ENCODE data around the gene TNFSF9.

- TF ChIP-seq CTCF (IDR thresholded peaks at IDR 0.05) (no peak), POLR2A (IDR thresholded peaks at IDR 0.05) (no peak)
Observed at GRCh38 chr19:6551091-6551490, 20.3 kb downstream of the TNFSF9 start.

Data from Peyer's patch (tissue), 4 donors.